PC-3 (cell line): ENCODE measurements around the gene GSTM4. TPM values are rescaled to one million over a fixed set of nuclear protein-coding genes. Genes with fewer than 3 reads are reported as not detected.

Experiments used
- ATAC-seq: fragments of 200-7000 bp; cut with Tn5 transposase; 2 replicates; pipeline ENCODE4 v1.9.1; 2020; ENCODE audit warnings: mild to moderate bottlenecking, moderate library complexity
- BruUV-seq: library from RNA; stranded (reverse); fragments of 400-500 nt; replicated peaks from 2 replicates; lab custom pipeline; 2021; lab: Mats Ljungman, UMichigan
- CTCF ChIA-PET: fragments of 300-600 bp; sonication (Branson Sonifier 250); formaldehyde crosslinking; loops from one replicate; lab custom pipeline; 2022; ENCODE audit warnings: antibody characterized with exemption; lab: Charles Lee
- POLR2A ChIA-PET: fragments of 300-600 bp; sonication (Branson Sonifier 250); formaldehyde crosslinking; loops from one replicate; lab custom pipeline; 2022; ENCODE audit warnings: antibody characterized with exemption; ENCODE audit not compliant: unreplicated experiment; lab: Charles Lee
- DNase-seq: peaks from one replicate; pipeline ENCODE4 v3.0.0-alpha.2; 2015
- H2AFZ ChIP-seq: fragments of 300-600 bp; sonication (generic); 2 replicates; pipeline ENCODE4 v1.6.0; 2016; ENCODE audit warnings: antibody characterized with exemption, low read length
- H3F3A ChIP-seq: fragments of 300-600 bp; sonication (generic); one replicate; pipeline ENCODE4 v1.6.0; 2017; ENCODE audit warnings: antibody characterized with exemption, low read length, control low read depth, mild to moderate bottlenecking; ENCODE audit not compliant: unreplicated experiment
- H3K27ac ChIP-seq: fragments of 300-600 bp; sonication (generic); 2 replicates; pipeline ENCODE4 v1.5.1; 2016; ENCODE audit warnings: mild to moderate bottlenecking, low read length
- H3K27me3 ChIP-seq: fragments of 300-600 bp; sonication (generic); 2 replicates; pipeline ENCODE4 v1.6.1; 2016; ENCODE audit warnings: low read length, mixed read lengths
- H3K36me3 ChIP-seq: fragments of 300-600 bp; sonication (generic); 2 replicates; pipeline ENCODE4 v1.6.1; 2016; ENCODE audit warnings: low read depth, mixed run types, low read length, mixed read lengths
- H3K4me1 ChIP-seq: fragments of 300-600 bp; sonication (generic); 2 replicates; pipeline ENCODE4 v1.5.1; 2016; ENCODE audit warnings: low read length; ENCODE audit not compliant: insufficient read depth
- H3K4me2 ChIP-seq: fragments of 300-600 bp; sonication (generic); 2 replicates; pipeline ENCODE4 v1.6.0; 2016; ENCODE audit warnings: low read length
- H3K4me3 ChIP-seq: fragments of 300-600 bp; sonication (generic); 2 replicates; pipeline ENCODE4 v1.5.1; 2016; ENCODE audit warnings: mild to moderate bottlenecking, low read length, mixed read lengths
- H3K79me2 ChIP-seq: fragments of 300-600 bp; sonication (generic); 2 replicates; pipeline ENCODE4 v1.6.1; 2017; ENCODE audit warnings: low read length, mixed read lengths
- H3K9ac ChIP-seq: fragments of 300-600 bp; sonication (generic); 2 replicates; pipeline ENCODE4 v1.6.0; 2016; ENCODE audit warnings: mild to moderate bottlenecking, low read length
- H3K9me2 ChIP-seq: fragments of 300-600 bp; sonication (generic); replicated peaks from 2 replicates; pipeline ENCODE4 v1.6.1; 2016; ENCODE audit warnings: mixed run types, low read length, mixed read lengths
- H3K9me3 ChIP-seq: fragments of 300-600 bp; sonication (generic); 2 replicates; pipeline ENCODE4 v1.6.1; 2016; ENCODE audit warnings: low read length, mixed read lengths
- H4K20me1 ChIP-seq: fragments of 300-600 bp; sonication (generic); 2 replicates; pipeline ENCODE4 v1.6.1; 2016; ENCODE audit warnings: low read length, mixed read lengths
- EZH2 ChIP-seq: fragments of 300-600 bp; sonication (generic); IDR thresholded peaks from one replicate; pipeline ENCODE4 v1.6.1; 2017; ENCODE audit warnings: antibody characterized with exemption, mild to moderate bottlenecking, low read length; ENCODE audit not compliant: unreplicated experiment
- EZH2phosphoT487 ChIP-seq: fragments of 300-600 bp; sonication (generic); IDR thresholded peaks from 2 replicates; pipeline ENCODE4 v1.6.1; 2018; ENCODE audit warnings: mild to moderate bottlenecking, antibody characterized with exemption, low read length, borderline replicate concordance
- intact Hi-C: fragments of 100-400 bp; cut with micrococcal nuclease; formaldehyde crosslinking; loops from 2 replicates; pipeline ENCODE4 v1.9.0; 2023
- total RNA-seq: library from RNA; depleted of rRNA; stranded (reverse); fragments of >200 nt; gene quantifications from 2 replicates; pipeline ENCODE4 v1.2.3, GENCODE V29; 2014
- TF ChIP-seq, protein P1 (sequence below): fragments of 300-600 bp; sonication (generic); conservative IDR thresholded peaks from 2 replicates; pipeline ENCODE4 v1.5.1; 2017; ENCODE audit warnings: antibody characterized with exemption, low read depth, mild to moderate bottlenecking, low read length

The GSTM4 gene
- total RNA-seq, 1 experiment from 2014 or later: 25.9 TPM

DNA sequence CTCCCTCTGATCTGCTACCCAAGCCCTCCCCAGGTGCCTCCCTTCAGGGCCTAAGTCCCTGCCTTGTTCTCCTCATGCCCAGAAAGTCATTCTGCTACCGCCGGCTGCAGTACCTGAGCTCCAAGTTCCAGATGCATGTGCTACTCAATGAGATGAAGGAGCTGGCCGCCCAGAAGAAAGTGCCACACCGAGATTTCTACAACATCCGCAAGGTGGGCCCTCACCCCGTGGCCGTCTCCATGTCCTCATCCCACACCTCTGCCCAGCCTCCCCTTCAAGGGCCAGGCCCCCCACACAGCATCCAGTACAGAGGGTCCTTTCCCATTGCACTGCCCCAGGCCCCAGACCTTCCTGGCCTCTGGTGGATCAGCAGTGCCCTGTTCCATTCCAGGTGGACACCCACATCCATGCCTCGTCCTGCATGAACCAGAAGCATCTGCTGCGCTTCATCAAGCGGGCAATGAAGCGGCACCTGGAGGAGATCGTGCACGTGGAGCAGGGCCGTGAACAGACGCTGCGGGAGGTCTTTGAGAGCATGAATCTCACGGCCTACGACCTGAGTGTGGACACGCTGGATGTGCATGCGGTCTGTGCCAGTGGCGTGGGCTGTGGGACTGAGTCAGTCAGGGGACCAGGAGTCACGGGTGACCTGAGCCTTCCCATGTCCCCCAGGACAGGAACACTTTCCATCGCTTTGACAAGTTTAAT lies 28.1 kb upstream of the GSTM4 start:
- BruUV-seq: TSS peak; percentile 15
- ATAC-seq: no peak
- ChIA-PET POLR2A (no interaction called here), CTCF (no interaction called here)
- Histone ChIP-seq H3K36me3 (peaks cover 32% of the 10 kb centered on the region), H3K79me2 (peaks cover 20% of the 10 kb centered on the region), H4K20me1 (no peaks in the 10 kb centered on the region), H3K4me1 (no peaks in the 10 kb centered on the region), H3K4me2 (no peak overlapping the region), H3K4me3 (no peak overlapping the region), H2AFZ (no peak overlapping the region), H3K27ac (no peak overlapping the region), H3F3A (no peaks in the 10 kb centered on the region), H3K9me3 (no peaks in the 10 kb centered on the region), H3K9me2 (no peaks in the 10 kb centered on the region), H3K9ac (no peak overlapping the region), H3K27me3 (no peaks in the 10 kb centered on the region)
- intact Hi-C loops: no loop called here
- TF ChIP-seq EZH2phosphoT487 (no peak), EZH2 (no peak)
- TF ChIP-seq, protein P1, sequence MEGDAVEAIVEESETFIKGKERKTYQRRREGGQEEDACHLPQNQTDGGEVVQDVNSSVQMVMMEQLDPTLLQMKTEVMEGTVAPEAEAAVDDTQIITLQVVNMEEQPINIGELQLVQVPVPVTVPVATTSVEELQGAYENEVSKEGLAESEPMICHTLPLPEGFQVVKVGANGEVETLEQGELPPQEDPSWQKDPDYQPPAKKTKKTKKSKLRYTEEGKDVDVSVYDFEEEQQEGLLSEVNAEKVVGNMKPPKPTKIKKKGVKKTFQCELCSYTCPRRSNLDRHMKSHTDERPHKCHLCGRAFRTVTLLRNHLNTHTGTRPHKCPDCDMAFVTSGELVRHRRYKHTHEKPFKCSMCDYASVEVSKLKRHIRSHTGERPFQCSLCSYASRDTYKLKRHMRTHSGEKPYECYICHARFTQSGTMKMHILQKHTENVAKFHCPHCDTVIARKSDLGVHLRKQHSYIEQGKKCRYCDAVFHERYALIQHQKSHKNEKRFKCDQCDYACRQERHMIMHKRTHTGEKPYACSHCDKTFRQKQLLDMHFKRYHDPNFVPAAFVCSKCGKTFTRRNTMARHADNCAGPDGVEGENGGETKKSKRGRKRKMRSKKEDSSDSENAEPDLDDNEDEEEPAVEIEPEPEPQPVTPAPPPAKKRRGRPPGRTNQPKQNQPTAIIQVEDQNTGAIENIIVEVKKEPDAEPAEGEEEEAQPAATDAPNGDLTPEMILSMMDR: no peak
- DNase-seq: no peak

DNA sequence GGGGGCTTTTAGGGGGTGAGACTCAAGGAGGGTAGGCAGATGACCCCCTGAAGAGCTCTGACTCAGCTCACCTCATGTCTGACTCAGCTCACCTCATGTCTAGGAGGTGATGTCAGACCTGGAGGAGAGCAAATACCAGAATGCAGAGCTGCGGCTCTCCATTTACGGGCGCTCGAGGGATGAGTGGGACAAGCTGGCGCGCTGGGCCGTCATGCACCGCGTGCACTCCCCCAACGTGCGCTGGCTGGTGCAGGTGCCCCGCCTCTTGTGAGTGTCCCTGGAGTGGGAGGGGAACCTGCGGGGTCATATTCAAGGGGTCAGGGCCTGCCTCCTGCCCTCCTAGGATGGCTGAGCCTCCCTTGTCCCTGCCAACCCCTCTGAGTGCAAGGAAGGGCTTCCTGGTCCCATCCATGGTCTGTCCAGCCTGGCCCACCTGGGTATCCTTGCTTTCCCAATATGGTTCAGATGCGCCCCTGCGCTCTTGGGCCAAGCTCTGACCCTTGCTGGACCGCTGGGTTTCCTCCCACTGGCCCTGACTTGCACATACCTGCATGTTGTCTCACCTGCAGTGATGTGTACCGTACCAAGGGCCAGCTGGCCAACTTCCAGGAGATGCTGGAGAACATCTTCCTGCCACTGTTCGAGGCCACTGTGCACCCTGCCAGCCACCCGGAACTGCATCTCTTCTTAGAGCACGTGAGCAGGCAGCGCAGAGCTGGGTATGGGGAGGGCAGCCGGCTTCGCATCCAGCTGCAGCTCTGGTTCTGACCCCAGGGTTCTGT lies 27.2 kb upstream of the GSTM4 start:
- H3K4me2 ChIP-seq: no peak overlapping the region
- TF ChIP-seq, protein P1: no peak
- TF ChIP-seq EZH2phosphoT487 (no peak), EZH2 (no peak)
- no TSS peak for BruUV-seq
- peaks cover 11% of the 10 kb centered on the region for H3K79me2 ChIP-seq
- no peaks in the 10 kb centered on the region for H3K4me1 ChIP-seq
- H3K4me3 ChIP-seq: no peak overlapping the region
- H4K20me1 ChIP-seq: no peaks in the 10 kb centered on the region
- no peaks in the 10 kb centered on the region for H3F3A ChIP-seq
- DNase-seq (peak; percentile 49), ATAC-seq (peak; percentile 61; the same call in 1 of the 2 replicates)
- no peaks in the 10 kb centered on the region for H3K27me3 ChIP-seq
- H2AFZ ChIP-seq: no peak overlapping the region
- intact Hi-C loops: no loop called here
- no peak overlapping the region for H3K27ac ChIP-seq
- no peak overlapping the region for H3K9ac ChIP-seq
- H3K9me3 ChIP-seq: no peaks in the 10 kb centered on the region
- POLR2A ChIA-PET: no interaction called here
- CTCF ChIA-PET: no interaction called here
- no peaks in the 10 kb centered on the region for H3K9me2 ChIP-seq
- peaks cover 32% of the 10 kb centered on the region for H3K36me3 ChIP-seq
